Upper lobe of left lung (tissue), 6 donors: ENCODE measurements around the gene OPCML. TPM values are rescaled to one million over a fixed set of nuclear protein-coding genes. Genes with fewer than 3 reads are reported as not detected.

ENCODE experiments used
- ATAC-seq, 2 donors: fragments of 200-7000 bp; cut with Tn5 transposase; one replicate each; pipeline ENCODE4 v1.9.1; 2022; ENCODE audit warnings: mild to moderate bottlenecking in 2 of 2, moderate library complexity in 2 of 2; ENCODE audit not compliant: low FRiP score in 2 of 2
- DNase-seq, 2 donors: peaks; one replicate each; pipeline ENCODE4 v3.0.0-alpha.2; 2019 to 2020
- H3K27ac ChIP-seq, 4 donors: fragments of 200-600 bp; sonication (generic); one replicate each; pipeline ENCODE4 v1.5.1; 2016 to 2019
- H3K27me3 ChIP-seq, 4 donors: fragments of 200-600 bp; sonication (generic); one replicate each; pipeline ENCODE4 v1.5.1; 2017 to 2019
- H3K36me3 ChIP-seq, 4 donors: fragments of 200-600 bp; sonication (generic); one replicate each; pipeline ENCODE4 v1.5.1; 2016 to 2019
- H3K4me1 ChIP-seq, 4 donors: fragments of 200-600 bp; sonication (generic); one replicate each; pipeline ENCODE4 v1.5.1; 2018 to 2019
- H3K4me3 ChIP-seq, 4 donors: fragments of 200-600 bp; sonication (generic); one replicate each; pipeline ENCODE4 v1.5.1; 2017 to 2019; ENCODE audit warnings: mild to moderate bottlenecking in 2 of 4, moderate library complexity in 1 of 4
- H3K9me3 ChIP-seq, 4 donors: fragments of 200-600 bp; sonication (generic); one replicate each; pipeline ENCODE4 v1.5.1; 2018 to 2019
- CTCF ChIP-seq, 6 experiments: fragments of 450-650 bp in 4 of 6; fragments of 200-600 bp in 2 of 6; sonication (generic) in 2 of 6; IDR thresholded peaks; one replicate each; pipeline ENCODE4 v1.5.1; 2016 to 2019; ENCODE audit warnings: antibody characterized with exemption in 6 of 6
- EP300 ChIP-seq, 4 donors: sonication (generic); formaldehyde crosslinking; IDR thresholded peaks; one replicate each; pipeline ENCODE4 v1.5.1; 2017; ENCODE audit warnings: antibody characterized with exemption in 4 of 4, control low read depth in 2 of 4
- POLR2A ChIP-seq, 4 donors: fragments of 450-650 bp; IDR thresholded peaks; one replicate each; pipeline ENCODE4 v1.5.1; 2016 to 2017; ENCODE audit warnings: antibody characterized with exemption in 4 of 4, mild to moderate bottlenecking in 2 of 4
- POLR2AphosphoS5 ChIP-seq, 2 donors: sonication (generic); formaldehyde crosslinking; IDR thresholded peaks; one replicate each; pipeline ENCODE4 v1.5.1; 2017; ENCODE audit warnings: antibody characterized with exemption in 2 of 2
- WGBS, 2 donors: methylation state at CpG; one replicate each; pipeline ENCODE4 v1.1.5; 2017 to 2018; 5-methylcytosine and 5-hydroxymethylcytosine counted together
- total RNA-seq, 6 donors: library from RNA; depleted of rRNA in 4 of 6; stranded (reverse); fragments of >200 nt in 4 of 6; gene quantifications; one replicate each; pipeline versions ENCODE4 v1.1.0 to v1.2.1, GENCODE V29; 2016 to 2021
- donor health status: DM: no; HTN: no; CAD: no; lungs with moderate emphysema.
- donor health status: DM: no; HTN: yes; CAD: no; lungs with severe emphysema.

OPCML gene
- total RNA-seq, 6 donors from 2014 or later: 0.10 TPM; not detected in 5

DNA sequence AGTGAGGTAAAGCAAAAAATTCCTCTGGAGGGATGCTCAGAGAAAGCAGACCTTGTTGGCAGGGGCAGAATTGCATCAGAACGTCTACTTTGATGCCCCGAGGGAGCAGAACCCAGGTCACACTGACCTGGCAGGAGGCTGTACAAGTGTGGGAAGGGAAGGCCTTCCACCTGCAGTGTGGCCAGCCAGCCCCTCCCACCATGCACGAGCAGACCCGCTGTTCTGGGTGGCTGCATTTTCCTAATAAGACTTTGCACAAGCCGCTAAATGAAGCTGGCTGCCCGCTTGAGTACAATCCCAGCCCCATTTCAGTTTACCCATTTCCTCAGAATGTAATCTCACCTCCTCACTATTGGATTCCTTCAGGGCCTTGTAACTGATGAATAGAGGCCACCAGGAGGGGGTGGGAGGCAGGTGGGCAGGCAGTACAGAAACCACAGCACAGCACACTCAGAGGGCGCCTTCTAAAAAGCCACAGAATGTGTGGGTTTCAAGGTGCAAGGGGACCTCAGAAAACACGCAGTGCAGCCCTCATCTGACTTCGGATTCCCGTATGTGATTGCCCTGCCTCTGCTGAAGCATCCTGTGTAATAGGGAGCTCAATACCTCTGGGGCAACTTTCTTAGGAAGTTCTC is 316.6 kb downstream of the OPCML start:
- no peak overlapping the region for H3K27ac ChIP-seq
- ATAC-seq (no peak), DNase-seq (no peak)
- no peaks in the 10 kb centered on the region for H3K27me3 ChIP-seq
- no peak overlapping the region for H3K4me3 ChIP-seq
- 71 to 80% methylated on average over 10 of the region's 10 CpGs for WGBS, 2 donors
- H3K4me1 ChIP-seq: no peaks in the 10 kb centered on the region
- no peaks in the 10 kb centered on the region for H3K36me3 ChIP-seq
- TF ChIP-seq EP300 (IDR thresholded peaks at IDR 0.05): no peak
- no peak for TF ChIP-seq CTCF (IDR thresholded peaks at IDR 0.05)
- TF ChIP-seq POLR2AphosphoS5 (IDR thresholded peaks at IDR 0.05): no peak
- no peak for TF ChIP-seq POLR2A (IDR thresholded peaks at IDR 0.05)
- H3K9me3 ChIP-seq: no peaks in the 10 kb centered on the region

GRCh38 chr11:133214646-133215045 is 317.7 kb downstream of the OPCML start:
- DNase-seq: no peak
- TF ChIP-seq POLR2AphosphoS5 (IDR thresholded peaks at IDR 0.05) (no peak), EP300 (IDR thresholded peaks at IDR 0.05) (no peak), POLR2A (IDR thresholded peaks at IDR 0.05) (no peak), CTCF (IDR thresholded peaks at IDR 0.05) (no peak)

GRCh38 chr11:133212201-133212600 is 320.1 kb downstream of the OPCML start:
- ATAC-seq (no peak), DNase-seq (no peak)
- H3K4me3 ChIP-seq: no peak overlapping the region
- WGBS, 2 donors: 78 to 84% methylated on average over 8 of the region's 8 CpGs
- H3K9me3 ChIP-seq: no peaks in the 10 kb centered on the region
- H3K27me3 ChIP-seq: no peaks in the 10 kb centered on the region
- no peaks in the 10 kb centered on the region for H3K36me3 ChIP-seq
- TF ChIP-seq POLR2A (IDR thresholded peaks at IDR 0.05) (no peak), CTCF (IDR thresholded peaks at IDR 0.05) (no peak), POLR2AphosphoS5 (IDR thresholded peaks at IDR 0.05) (no peak), EP300 (IDR thresholded peaks at IDR 0.05) (no peak)
- H3K27ac ChIP-seq: no peak overlapping the region
- H3K4me1 ChIP-seq: no peaks in the 10 kb centered on the region

More at GRCh38 chr11:133214646-133215045, 317.7 kb downstream of the OPCML start:
- no peaks in the 10 kb centered on the region for H3K4me1 ChIP-seq
- H3K36me3 ChIP-seq: no peaks in the 10 kb centered on the region
- WGBS, 2 donors: 51 to 62% methylated on average over 4 of the region's 4 CpGs
- no peak overlapping the region for H3K27ac ChIP-seq
- H3K27me3 ChIP-seq: no peaks in the 10 kb centered on the region
- H3K9me3 ChIP-seq: no peaks in the 10 kb centered on the region
- no peak for ATAC-seq
- H3K4me3 ChIP-seq: no peak overlapping the region

GRCh38 chr11:133207995-133208394 is 324.3 kb downstream of the OPCML start:
- H3K27ac ChIP-seq: no peak overlapping the region
- no peak for DNase-seq
- no peaks in the 10 kb centered on the region for H3K4me1 ChIP-seq
- no peaks in the 10 kb centered on the region for H3K27me3 ChIP-seq
- 88 to 94% methylated on average over 5 of the region's 5 CpGs for WGBS, 2 donors
- TF ChIP-seq CTCF (IDR thresholded peaks at IDR 0.05): no peak
- no peak for TF ChIP-seq POLR2AphosphoS5 (IDR thresholded peaks at IDR 0.05)
- no peak for TF ChIP-seq EP300 (IDR thresholded peaks at IDR 0.05)
- TF ChIP-seq POLR2A (IDR thresholded peaks at IDR 0.05): no peak
- H3K4me3 ChIP-seq: no peak overlapping the region
- ATAC-seq: no peak
- H3K9me3 ChIP-seq: no peaks in the 10 kb centered on the region
- H3K36me3 ChIP-seq: no peaks in the 10 kb centered on the region
